Hepatocyte (in vitro differentiated cells): ENCODE data around the gene DCTPP1. TPM values are rescaled to one million over a fixed set of nuclear protein-coding genes. Genes with fewer than 3 reads are reported as not detected.

ENCODE experiments used
- DNase-seq: peaks from one replicate; pipeline ENCODE4 v3.0.0-alpha.2; 2016; ENCODE audit warnings: low spot score
- H2AFZ ChIP-seq: fragments of 200-600 bp; sonication (generic); 2 replicates; pipeline ENCODE4 v1.6.0; 2016; ENCODE audit warnings: antibody characterized with exemption, mild to moderate bottlenecking
- H3K27ac ChIP-seq: fragments of 200-600 bp; sonication (generic); 2 replicates; pipeline ENCODE4 v1.5.1; 2016; ENCODE audit warnings: mild to moderate bottlenecking
- H3K27me3 ChIP-seq: fragments of 200-600 bp; sonication (generic); 2 replicates; pipeline ENCODE4 v1.6.1; 2016
- H3K36me3 ChIP-seq: fragments of 200-600 bp; sonication (generic); replicated peaks from 2 replicates; pipeline ENCODE4 v1.5.1; 2016; ENCODE audit warnings: low read depth; ENCODE audit not compliant: insufficient read depth
- H3K4me1 ChIP-seq: fragments of 200-600 bp; sonication (generic); 2 replicates; pipeline ENCODE4 v1.5.1; 2016; ENCODE audit warnings: mild to moderate bottlenecking, moderate library complexity; ENCODE audit not compliant: insufficient read depth
- H3K4me2 ChIP-seq: fragments of 200-600 bp; sonication (generic); 2 replicates; pipeline ENCODE4 v1.6.0; 2016
- H3K4me3 ChIP-seq: fragments of 200-600 bp; sonication (generic); 2 replicates; pipeline ENCODE4 v1.5.1; 2016; ENCODE audit warnings: mild to moderate bottlenecking
- H3K79me2 ChIP-seq: fragments of 200-600 bp; sonication (generic); 2 replicates; pipeline ENCODE4 v1.6.0; 2017; ENCODE audit warnings: mild to moderate bottlenecking
- H3K9me2 ChIP-seq: fragments of 200-600 bp; sonication (generic); replicated peaks from 2 replicates; pipeline ENCODE4 v1.6.0; 2017; ENCODE audit warnings: mild to moderate bottlenecking; ENCODE audit not compliant: insufficient read depth
- H3K9me3 ChIP-seq: fragments of 200-600 bp; sonication (generic); 2 replicates; pipeline ENCODE4 v1.5.1; 2016; ENCODE audit warnings: low read depth, mild to moderate bottlenecking
- H4K20me1 ChIP-seq: fragments of 200-600 bp; sonication (generic); 2 replicates; pipeline ENCODE4 v1.6.0; 2016; ENCODE audit warnings: mild to moderate bottlenecking; ENCODE audit not compliant: insufficient read depth, poor library complexity, severe bottlenecking
- CTCF ChIP-seq: fragments of 200-600 bp; sonication (generic); IDR thresholded peaks from 2 replicates; pipeline ENCODE4 v1.5.1; 2016; ENCODE audit warnings: antibody characterized with exemption, mild to moderate bottlenecking; ENCODE audit not compliant: poor library complexity
- EZH2 ChIP-seq: fragments of 200-600 bp; sonication (generic); IDR thresholded peaks from 2 replicates; pipeline ENCODE4 v1.6.1; 2016; ENCODE audit warnings: antibody characterized with exemption, mild to moderate bottlenecking, borderline replicate concordance
- EZH2phosphoT487 ChIP-seq: fragments of 200-600 bp; sonication (generic); IDR thresholded peaks from one replicate; pipeline ENCODE4 v1.6.1; 2018; ENCODE audit warnings: antibody characterized with exemption, mild to moderate bottlenecking, low read depth, moderate library complexity; ENCODE audit not compliant: unreplicated experiment, severe bottlenecking
- WGBS: methylation state at CpG from one replicate; pipeline ENCODE4 v1.1.6; 2016; ENCODE audit warnings: low lambda C conversion rate; ENCODE audit errors: missing lambda C conversion rate; 5-methylcytosine and 5-hydroxymethylcytosine counted together
- polyA plus RNA-seq: library from polyadenylated mRNA; unstranded; fragments of >200 nt; fragmentation: Nextera tagmentation; extraction: Ambion mirVana; gene quantifications from 2 replicates; pipeline ENCODE4 v1.2.1, GENCODE V29; 2016
- total RNA-seq: library from RNA; depleted of rRNA; stranded (reverse); fragments of >200 nt; gene quantifications from 2 replicates; pipeline ENCODE4 v1.2.3, GENCODE V29; 2014

DCTPP1 gene
- total and polyA plus RNA-seq, 2 experiments from 2014 or later = 25.9 to 36.3 TPM

GRCh38 chr16:30377050-30377811 is 52.6 kb downstream of the DCTPP1 start:
- no peaks in the 10 kb centered on the region for H3K27me3 ChIP-seq
- TF ChIP-seq EZH2 (no peak), EZH2phosphoT487 (no peak), CTCF (no peak)
- 55% methylated on average over 21 of the region's 29 CpGs for WGBS
- H3K9me2 ChIP-seq = no peaks in the 10 kb centered on the region
- no peaks in the 10 kb centered on the region for H4K20me1 ChIP-seq
- peak overlapping the region; percentile 79 for H2AFZ ChIP-seq
- no peaks in the 10 kb centered on the region for H3K36me3 ChIP-seq
- H3K4me3 ChIP-seq = no peak overlapping the region
- H3K79me2 ChIP-seq = peaks cover 6% of the 10 kb centered on the region
- no peaks in the 10 kb centered on the region for H3K9me3 ChIP-seq
- no peak for DNase-seq
- H3K27ac ChIP-seq = peak overlapping the region; percentile 99
- peak overlapping the region; percentile 84 for H3K4me2 ChIP-seq
- peaks cover 11% of the 10 kb centered on the region for H3K4me1 ChIP-seq

GRCh38 chr16:30376461-30376902 is 53.3 kb downstream of the DCTPP1 start:
- H3K4me2 ChIP-seq = peak overlapping the region; percentile 84
- H3K4me1 ChIP-seq = peaks cover 12% of the 10 kb centered on the region
- no peak overlapping the region for H3K4me3 ChIP-seq
- no peaks in the 10 kb centered on the region for H3K9me3 ChIP-seq
- H3K27me3 ChIP-seq = no peaks in the 10 kb centered on the region
- WGBS = 95% methylated on average over 8 of the region's 8 CpGs
- peak overlapping the region; percentile 99 for H3K27ac ChIP-seq
- DNase-seq = no peak
- TF ChIP-seq EZH2 (no peak), CTCF (no peak), EZH2phosphoT487 (no peak)
- peaks cover 6% of the 10 kb centered on the region for H3K79me2 ChIP-seq
- no peaks in the 10 kb centered on the region for H4K20me1 ChIP-seq
- H3K9me2 ChIP-seq = no peaks in the 10 kb centered on the region
- H2AFZ ChIP-seq = peak overlapping the region; percentile 79
- no peaks in the 10 kb centered on the region for H3K36me3 ChIP-seq

- H3K4me3 ChIP-seq = no peak overlapping the region
- TF ChIP-seq CTCF (no peak), EZH2phosphoT487 (no peak), EZH2 (no peak)
- no peak overlapping the region for H2AFZ ChIP-seq
- no peaks in the 10 kb centered on the region for H3K9me2 ChIP-seq
- WGBS = 96% methylated on average over 8 of the region's 8 CpGs
- H3K27ac ChIP-seq = peak overlapping the region; percentile 99
- H3K4me2 ChIP-seq = no peak overlapping the region
- no peaks in the 10 kb centered on the region for H3K9me3 ChIP-seq
- no peaks in the 10 kb centered on the region for H3K27me3 ChIP-seq
- no peaks in the 10 kb centered on the region for H3K36me3 ChIP-seq
- H3K79me2 ChIP-seq = peaks cover 6% of the 10 kb centered on the region
- DNase-seq = no peak
- peaks cover 14% of the 10 kb centered on the region for H3K4me1 ChIP-seq
- H4K20me1 ChIP-seq = no peaks in the 10 kb centered on the region
Observed at GRCh38 chr16:30375864-30376263, 54.0 kb downstream of the DCTPP1 start.
